Mesendoderm (in vitro differentiated cells): ENCODE measurements around the gene CGNL1.

Source experiments
- DNase-seq: peaks from one replicate; pipeline ENCODE4 v3.0.0; 2013
- H2AK5ac ChIP-seq: 2 replicates; pipeline ENCODE4 v1.6.1; 2013; ENCODE audit warnings: low read length, inconsistent platforms
- H2BK120ac ChIP-seq: 2 replicates; pipeline ENCODE4 v1.6.1; 2013; ENCODE audit warnings: low read depth, mild to moderate bottlenecking, low read length, moderate library complexity, mixed read lengths
- H2BK15ac ChIP-seq: replicated peaks from 2 replicates; pipeline ENCODE4 v1.6.1; 2013; ENCODE audit warnings: low read depth, mild to moderate bottlenecking, moderate library complexity
- H2BK5ac ChIP-seq: 2 replicates; pipeline ENCODE4 v1.6.1; 2013; ENCODE audit warnings: low read length, inconsistent platforms
- H3K18ac ChIP-seq: 2 replicates; pipeline ENCODE4 v1.6.1; 2013; ENCODE audit warnings: mild to moderate bottlenecking, low read length, mixed read lengths
- H3K23ac ChIP-seq: one replicate; pipeline ENCODE4 v1.6.1; 2013; ENCODE audit warnings: low read length
- H3K27ac ChIP-seq: 2 replicates; pipeline ENCODE4 v1.5.1; 2013; ENCODE audit warnings: low read depth, mild to moderate bottlenecking, inconsistent platforms, low read length, moderate library complexity
- H3K27me3 ChIP-seq: 2 replicates; pipeline ENCODE4 v1.6.1; 2013; ENCODE audit warnings: low read length, control low read depth, mild to moderate bottlenecking, inconsistent platforms; ENCODE audit not compliant: insufficient read depth, poor library complexity
- H3K36me3 ChIP-seq: 2 replicates; pipeline ENCODE4 v1.6.1; 2013; ENCODE audit warnings: low read length, inconsistent platforms; ENCODE audit not compliant: control insufficient read depth, insufficient read depth
- H3K4ac ChIP-seq: one replicate; pipeline ENCODE4 v1.6.1; 2013; ENCODE audit warnings: low read depth, mild to moderate bottlenecking, low read length, moderate library complexity
- H3K4me1 ChIP-seq: 2 replicates; pipeline ENCODE4 v1.6.1; 2013; ENCODE audit warnings: low read depth, low read length, inconsistent platforms; ENCODE audit not compliant: control insufficient read depth
- H3K4me2 ChIP-seq: 2 replicates; pipeline ENCODE4 v1.6.1; 2013; ENCODE audit warnings: low read length
- H3K4me3 ChIP-seq: 2 replicates; pipeline ENCODE4 v1.5.1; 2013; ENCODE audit warnings: mild to moderate bottlenecking, low read length
- H3K56ac ChIP-seq: one replicate; pipeline ENCODE4 v1.6.1; 2013; ENCODE audit warnings: low read length
- H3K79me1 ChIP-seq: 2 replicates; pipeline ENCODE4 v1.6.1; 2013; ENCODE audit warnings: low read length, inconsistent platforms
- H3K79me2 ChIP-seq: 2 replicates; pipeline ENCODE4 v1.6.1; 2013; ENCODE audit warnings: mild to moderate bottlenecking, low read length; ENCODE audit not compliant: control insufficient read depth, insufficient read depth
- H3K9ac ChIP-seq: 2 replicates; pipeline ENCODE4 v1.6.1; 2013; ENCODE audit warnings: low read length, inconsistent platforms
- H4K5ac ChIP-seq: one replicate; pipeline ENCODE4 v1.6.1; 2013; ENCODE audit warnings: low read length
- H4K8ac ChIP-seq: one replicate; pipeline ENCODE4 v1.6.1; 2013; ENCODE audit warnings: low read depth, mild to moderate bottlenecking, control low read depth, low read length, moderate library complexity
- WGBS: extraction: QIAGEN DNeasy Blood & Tissue Kit; methylation state at CpG from one replicate; pipeline ENCODE4 v1.1.7; 2013; ENCODE audit warnings: low lambda C conversion rate, missing lambda C conversion rate; ENCODE audit not compliant: insufficient coverage; ENCODE audit errors: extremely low coverage; 5-methylcytosine and 5-hydroxymethylcytosine counted together

Gene CGNL1

DNA sequence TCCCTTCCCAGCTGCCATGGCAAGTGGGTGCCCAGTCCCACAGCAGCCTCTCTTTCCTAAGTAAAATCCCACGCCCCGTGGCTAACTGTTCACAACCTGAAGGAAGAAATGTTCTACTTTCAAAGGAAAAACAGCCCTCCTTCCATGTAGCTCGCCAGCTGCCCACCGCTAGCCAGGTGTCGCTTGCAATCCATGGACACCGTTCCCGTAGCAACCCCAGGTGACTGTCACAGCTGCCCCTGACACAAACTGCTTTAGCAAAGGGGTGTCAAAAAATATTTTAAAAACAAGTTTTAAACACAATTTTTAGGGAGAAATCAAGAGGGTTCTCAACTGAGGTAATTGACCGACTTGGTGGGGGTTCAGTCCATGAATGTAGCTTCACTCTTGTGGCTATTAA is 21.0 kb upstream of the CGNL1 start:
- H2BK5ac ChIP-seq: no peak overlapping the region
- H2BK120ac ChIP-seq: no peak overlapping the region
- no peak overlapping the region for H2AK5ac ChIP-seq
- no peak overlapping the region for H2BK15ac ChIP-seq
- H4K8ac ChIP-seq: no peak overlapping the region
- no peak overlapping the region for H3K18ac ChIP-seq
- peaks cover 6% of the 10 kb centered on the region for H3K4me1 ChIP-seq
- WGBS: no CpG with 5 or more reads among the region's 8 CpGs
- no peak overlapping the region for H3K27ac ChIP-seq
- H3K36me3 ChIP-seq: no peaks in the 10 kb centered on the region
- H3K9ac ChIP-seq: no peak overlapping the region
- no peak overlapping the region for H3K23ac ChIP-seq
- H3K4ac ChIP-seq: no peak overlapping the region
- H3K27me3 ChIP-seq: no peaks in the 10 kb centered on the region
- no peak overlapping the region for H3K4me3 ChIP-seq
- no peak overlapping the region for H3K56ac ChIP-seq
- no peak overlapping the region for H3K4me2 ChIP-seq
- DNase-seq: peak; percentile 60
- H3K79me1 ChIP-seq: no peaks in the 10 kb centered on the region
- H3K79me2 ChIP-seq: no peaks in the 10 kb centered on the region
- no peak overlapping the region for H4K5ac ChIP-seq

GRCh38 chr15:57356178-57356577 is 20.1 kb upstream of the CGNL1 start:
- Histone ChIP-seq H4K5ac (no peak overlapping the region), H3K4me3 (no peak overlapping the region), H2BK120ac (peak overlapping the region; percentile 46), H3K4ac (peak overlapping the region; percentile 96), H3K79me1 (no peaks in the 10 kb centered on the region), H3K36me3 (no peaks in the 10 kb centered on the region), H3K4me2 (no peak overlapping the region), H3K56ac (peak overlapping the region; percentile 1), H2BK15ac (peak overlapping the region; percentile 60), H2AK5ac (no peak overlapping the region), H4K8ac (no peak overlapping the region), H3K27me3 (no peaks in the 10 kb centered on the region), H3K4me1 (peaks cover 6% of the 10 kb centered on the region), H2BK5ac (no peak overlapping the region), H3K79me2 (no peaks in the 10 kb centered on the region), H3K27ac (no peak overlapping the region), H3K9ac (no peak overlapping the region), H3K23ac (no peak overlapping the region), H3K18ac (peak overlapping the region; percentile 78)
- DNase-seq: no peak

- Histone ChIP-seq H3K79me1 (no peaks in the 10 kb centered on the region), H3K18ac (peak overlapping the region; percentile 39), H2BK120ac (peak overlapping the region; percentile 46), H3K27ac (no peak overlapping the region), H3K4me3 (no peak overlapping the region), H2BK15ac (no peak overlapping the region), H3K56ac (no peak overlapping the region), H3K79me2 (no peaks in the 10 kb centered on the region), H3K4me1 (peaks cover 6% of the 10 kb centered on the region), H3K4me2 (no peak overlapping the region), H3K27me3 (no peaks in the 10 kb centered on the region), H4K8ac (no peak overlapping the region), H2BK5ac (no peak overlapping the region), H3K9ac (no peak overlapping the region), H3K4ac (no peak overlapping the region), H3K23ac (no peak overlapping the region), H2AK5ac (no peak overlapping the region), H3K36me3 (no peaks in the 10 kb centered on the region), H4K5ac (no peak overlapping the region)
- DNase-seq: peak; percentile 96
- WGBS: no CpG with 5 or more reads among the region's 4 CpGs
Observed at GRCh38 chr15:57356636-57357035, 19.7 kb upstream of the CGNL1 start.

GRCh38 chr15:57357799-57358198 is 18.5 kb upstream of the CGNL1 start:
- Histone ChIP-seq H4K8ac (no peak overlapping the region), H3K27ac (no peak overlapping the region), H2BK15ac (no peak overlapping the region), H3K9ac (no peak overlapping the region), H3K4me2 (no peak overlapping the region), H3K27me3 (no peaks in the 10 kb centered on the region), H2AK5ac (no peak overlapping the region), H3K56ac (no peak overlapping the region), H3K79me1 (no peaks in the 10 kb centered on the region), H3K4ac (peak overlapping the region; percentile 43), H2BK5ac (no peak overlapping the region), H3K36me3 (no peaks in the 10 kb centered on the region), H3K4me1 (peaks cover 6% of the 10 kb centered on the region), H3K4me3 (no peak overlapping the region), H3K23ac (no peak overlapping the region), H4K5ac (no peak overlapping the region), H3K18ac (peak overlapping the region; percentile 60), H3K79me2 (no peaks in the 10 kb centered on the region), H2BK120ac (no peak overlapping the region)
- DNase-seq: no peak
- WGBS: no CpG with 5 or more reads among the region's 1 CpG

DNA sequence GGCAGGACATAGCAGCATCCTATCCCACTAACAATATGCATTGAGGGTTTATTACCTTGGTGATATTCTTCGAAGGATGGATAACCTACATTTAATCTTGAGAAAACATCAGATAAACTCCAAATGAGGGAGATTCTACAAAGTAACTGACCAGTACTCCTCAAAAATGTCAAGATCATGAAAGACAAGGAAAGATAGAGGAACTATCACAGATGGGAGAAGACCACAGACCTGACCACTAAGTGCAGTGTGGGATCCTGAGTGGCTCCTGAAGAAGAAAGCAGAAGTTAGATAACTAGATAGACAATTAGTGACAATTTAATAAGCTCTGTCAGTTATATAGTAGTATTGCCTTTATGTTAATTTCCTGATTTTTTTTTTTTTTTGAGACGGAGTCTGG is 17.7 kb upstream of the CGNL1 start:
- Histone ChIP-seq H3K27ac (no peak overlapping the region), H4K8ac (no peak overlapping the region), H2BK5ac (no peak overlapping the region), H3K4me2 (no peak overlapping the region), H3K79me2 (no peaks in the 10 kb centered on the region), H2BK120ac (no peak overlapping the region), H3K4ac (no peak overlapping the region), H2AK5ac (no peak overlapping the region), H3K79me1 (no peaks in the 10 kb centered on the region), H3K27me3 (no peaks in the 10 kb centered on the region), H2BK15ac (no peak overlapping the region), H4K5ac (no peak overlapping the region), H3K18ac (no peak overlapping the region), H3K9ac (no peak overlapping the region), H3K4me3 (no peak overlapping the region), H3K23ac (no peak overlapping the region), H3K56ac (no peak overlapping the region), H3K36me3 (no peaks in the 10 kb centered on the region), H3K4me1 (peaks cover 5% of the 10 kb centered on the region)
- no peak for DNase-seq
- WGBS: no CpG with 5 or more reads among the region's 2 CpGs

GRCh38 chr15:57363661-57364060 is 12.6 kb upstream of the CGNL1 start:
- Histone ChIP-seq H2AK5ac (no peak overlapping the region), H3K4me1 (peaks cover 2% of the 10 kb centered on the region)
- WGBS: no CpG with 5 or more reads among the region's 1 CpG

More at GRCh38 chr15:57363661-57364060, 12.6 kb upstream of the CGNL1 start:
- no peak overlapping the region for H3K23ac ChIP-seq
- no peak overlapping the region for H3K4ac ChIP-seq
- H4K8ac ChIP-seq: no peak overlapping the region
- no peak overlapping the region for H3K27ac ChIP-seq
- no peak overlapping the region for H2BK120ac ChIP-seq
- no peak overlapping the region for H4K5ac ChIP-seq
- H3K9ac ChIP-seq: no peak overlapping the region
- DNase-seq: no peak
- H3K18ac ChIP-seq: no peak overlapping the region
- no peak overlapping the region for H3K4me2 ChIP-seq
- H3K79me1 ChIP-seq: no peaks in the 10 kb centered on the region
- H3K79me2 ChIP-seq: no peaks in the 10 kb centered on the region
- peak overlapping the region; percentile 23 for H2BK15ac ChIP-seq
- no peaks in the 10 kb centered on the region for H3K27me3 ChIP-seq
- no peaks in the 10 kb centered on the region for H3K36me3 ChIP-seq
- H3K56ac ChIP-seq: no peak overlapping the region
- no peak overlapping the region for H3K4me3 ChIP-seq
- no peak overlapping the region for H2BK5ac ChIP-seq
